ENCODE results near the gene LETM1. TPM values are rescaled to one million over a fixed set of nuclear protein-coding genes. Genes with fewer than 3 reads are reported as not detected.
A peak's percentile ranks its signal among the peaks of the same experiment; 100 is the strongest.

The LETM1 gene
- total and polyA plus RNA-seq, 2 of the 8 experiments (the other 6 are each of a cell fraction or from before 2014, with no cell fraction given), result 19.8 to 50.1 TPM

DNA sequence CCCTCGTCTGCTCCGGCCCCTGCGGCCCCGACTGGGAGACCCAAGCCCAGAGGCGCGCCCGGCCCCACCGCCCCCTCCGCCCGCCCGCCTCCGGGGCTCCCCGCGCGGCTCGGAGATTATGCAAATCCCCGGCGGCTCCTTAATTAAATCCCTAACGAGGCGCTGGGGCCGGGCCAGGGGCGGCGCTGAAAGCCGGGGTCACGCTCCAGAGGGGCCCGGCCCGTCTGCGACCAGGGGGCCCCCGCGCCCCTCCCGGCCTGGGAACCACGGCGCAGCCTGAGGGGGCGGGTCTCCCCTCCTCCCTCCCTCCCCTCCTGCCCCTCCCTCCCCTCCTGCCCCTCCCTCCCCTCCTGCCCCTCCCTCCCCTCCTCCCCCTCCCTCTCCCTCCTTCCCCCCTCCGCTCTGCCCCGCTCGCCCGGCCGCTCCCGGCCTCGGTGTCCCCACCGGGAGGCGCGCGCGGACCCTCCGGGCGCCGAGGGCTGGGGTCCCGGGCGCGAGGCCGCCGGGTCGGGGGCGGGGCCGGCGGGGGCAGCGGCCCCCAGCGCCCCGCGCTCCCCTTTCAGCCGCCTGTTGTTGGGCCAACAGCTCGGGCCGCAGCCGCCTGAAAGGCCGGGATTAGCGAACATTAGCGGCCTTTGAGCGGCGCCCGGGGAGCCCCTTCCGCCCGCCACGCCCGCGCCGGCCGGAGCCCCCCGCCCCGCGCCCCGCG is 88.7 kb downstream of the LETM1 start:
- Histone ChIP-seq H2BK120ac (replicated peaks; ENCODE audit: low read depth, low read length) (no peak overlapping the region), H3K14ac (ENCODE audit: insufficient read length) (no peak overlapping the region), H2AK5ac (ENCODE audit: low read depth, low read length) (no peak overlapping the region), H3K56ac (replicated peaks; ENCODE audit: insufficient read length, low read depth, low read length) (no peak overlapping the region), H2BK15ac (ENCODE audit: low read length) (no peak overlapping the region), H2BK5ac (ENCODE audit: low read depth, low read length) (no peak overlapping the region), H3K4me3 (ENCODE audit: extremely low read depth in 1 of 4, insufficient read depth in 2 of 4, low read depth in 3 of 4, low read length in 4 of 4) (peak overlapping the region in 2 of 4 experiments; percentile 10 to 47; a peak in 3 of 8 replicates), H3K36me3 (ENCODE audit: control insufficient read depth in 2 of 4, insufficient read depth in 4 of 4, low read length in 3 of 4) (no peaks in the 10 kb centered on the region), H3K18ac (ENCODE audit: extremely low read depth, low read length) (no peak overlapping the region; the same call in 1 of the 2 replicates), H3K4me2 (ENCODE audit: insufficient read depth in 1 of 2, low read depth in 2 of 2, low read length in 2 of 2) (peak overlapping the region; percentile 30 to 70), H3K23ac (ENCODE audit: insufficient read length) (no peak overlapping the region), H4K8ac (ENCODE audit: extremely low read depth, insufficient read depth, low read length) (no peak overlapping the region; the same call in 1 of the 2 replicates), H2BK12ac (ENCODE audit: low read depth, low read length) (peak overlapping the region; percentile 97; the same call in 1 of the 2 replicates), H3K79me1 (ENCODE audit: low read depth, low read length) (no peaks in the 10 kb centered on the region), H3K9ac (replicated peaks in 1 of 4; ENCODE audit: extremely low read depth in 1 of 4, low read depth in 3 of 4, low read length in 3 of 4) (no peak overlapping the region), H2AFZ (ENCODE audit: low read length) (no peak overlapping the region), H3K27ac (ENCODE audit: low read depth, low read length) (no peak overlapping the region), H3K4ac (replicated peaks; ENCODE audit: insufficient read length, low read depth, low read length) (no peak overlapping the region), H3K23me2 (ENCODE audit: low read depth, low read length) (peaks cover 4% of the 10 kb centered on the region; the same call in 1 of the 2 replicates), H2BK20ac (ENCODE audit: low read length) (no peak overlapping the region), H3K79me2 (ENCODE audit: control insufficient read depth in 1 of 2, insufficient read depth in 2 of 2, low read length in 2 of 2) (no peaks in the 10 kb centered on the region), H3K9me3 (ENCODE audit: insufficient read depth in 2 of 2, low read depth in 1 of 2, low read length in 1 of 2) (no peaks in the 10 kb centered on the region), H4K20me1 (replicated peaks in 1 of 2; ENCODE audit: control insufficient read depth in 1 of 2, insufficient read depth in 2 of 2, low read length in 2 of 2) (no peaks in the 10 kb centered on the region), H4K91ac (replicated peaks; ENCODE audit: insufficient read length, low read length) (peak overlapping the region; percentile 12), H4K5ac (ENCODE audit: insufficient read length, low read depth, low read length) (no peak overlapping the region), H3K4me1 (replicated peaks in 1 of 4; ENCODE audit: control insufficient read depth in 3 of 4, insufficient read depth in 4 of 4, low read length in 3 of 4) (peaks cover 5 to 44% (median 32%) of the 10 kb centered on the region in 4 experiments), H3K27me3 (replicated peaks in 1 of 4; ENCODE audit: control insufficient read depth in 3 of 4, extremely low read depth in 1 of 4, insufficient read depth in 3 of 4, low read length in 3 of 4) (peaks cover 0 to 5% (median 0%) of the 10 kb centered on the region in 4 experiments; a peak in 2 of 7 replicates)
- no peak for FAIRE-seq
- ChIA-PET CTCF (ENCODE audit: partially characterized antibody) (interaction anchor here (0.8 to 71.2 kb wide), 4 partner anchors 2 to 133 kb away, joined by 4 to 2507 read pairs (median 1256); partner anchors contain the start of gene FGFR3), POLR2A (ENCODE audit: partially characterized antibody) (interaction anchor here (1.0 to 4.9 kb wide), 9 partner anchors 9 to 54 kb away, joined by 3 to 24 read pairs (median 6); partner anchors contain the start of genes FGFR3, SLBP, TACC3 and TMEM129)
- WGBS, 2 experiments (ENCODE audit: extremely low coverage in 1 of 2, insufficient coverage in 1 of 2, insufficient read length in 1 of 2, insufficient replicate concordance in 2 of 2, low coverage in 1 of 2, low lambda C conversion rate in 2 of 2, missing lambda C conversion rate in 1 of 2), result 3% methylated on average over 14 of the region's 84 CpGs; no CpG with 5 or more reads in 1 of the 2 experiments
- no peak for TF ChIP-seq JUND (IDR thresholded peaks at IDR 0.05; ENCODE audit: low read length)
- no peak for TF ChIP-seq CHD2 (IDR thresholded peaks at IDR 0.05; ENCODE audit: low read length)
- peak; percentile 6 for TF ChIP-seq KDM4A (IDR thresholded peaks at IDR 0.05; ENCODE audit: low read depth, low read length, severe bottlenecking)
- no peak for DNase-seq (ENCODE audit: low read depth in 1 of 2, low spot score in 2 of 2)
